Measurements from ENCODE around the gene OVAAL.

OVAAL gene

DNA sequence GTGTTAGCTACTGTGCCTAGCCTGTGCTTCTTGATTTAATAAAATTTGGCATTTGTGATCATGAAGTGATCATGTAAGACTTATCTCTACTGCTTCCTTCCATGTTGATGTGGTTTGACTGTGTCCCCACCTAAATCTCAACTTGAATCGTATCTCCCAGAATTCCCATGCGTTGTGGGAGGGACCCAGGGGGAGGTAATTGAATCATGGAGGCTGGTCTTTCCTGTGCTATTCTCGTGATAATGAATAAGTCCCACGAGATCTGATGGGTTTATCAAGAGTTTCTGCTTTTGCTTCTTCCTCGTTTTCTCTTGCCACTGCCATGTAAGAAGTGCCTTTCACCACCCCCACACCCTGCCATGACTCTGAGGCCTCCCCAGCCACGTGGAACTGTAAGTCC, at the start of gene OVAAL:
Gene OVAAL (plus strand): TSS at position 301 of the 400 bp plus-strand sequence.
- no peak for DNase-seq (ENCODE audit: low read depth in 2 of 2)

DNA sequence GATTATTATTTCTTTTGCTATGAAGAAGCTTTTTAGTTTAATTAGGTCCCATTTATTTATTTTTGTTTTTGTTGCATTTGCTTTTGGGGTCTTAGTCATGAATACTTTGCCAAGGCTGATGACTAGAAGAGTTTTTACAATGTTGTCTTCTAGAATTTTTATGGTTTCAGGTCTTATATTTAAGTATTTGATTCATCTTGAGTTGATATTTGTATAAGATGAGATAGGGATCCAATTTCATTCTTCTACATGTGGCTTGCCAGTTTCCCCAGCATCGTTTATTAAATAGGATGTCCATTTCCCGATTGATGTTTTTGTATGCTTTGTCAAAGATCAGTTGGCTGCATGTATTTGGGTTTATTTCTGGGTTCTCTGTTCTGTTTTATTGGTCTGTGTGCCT, 47.9 kb upstream of the OVAAL start:
- DNase-seq (ENCODE audit: low read depth in 2 of 2) = no peak

DNA sequence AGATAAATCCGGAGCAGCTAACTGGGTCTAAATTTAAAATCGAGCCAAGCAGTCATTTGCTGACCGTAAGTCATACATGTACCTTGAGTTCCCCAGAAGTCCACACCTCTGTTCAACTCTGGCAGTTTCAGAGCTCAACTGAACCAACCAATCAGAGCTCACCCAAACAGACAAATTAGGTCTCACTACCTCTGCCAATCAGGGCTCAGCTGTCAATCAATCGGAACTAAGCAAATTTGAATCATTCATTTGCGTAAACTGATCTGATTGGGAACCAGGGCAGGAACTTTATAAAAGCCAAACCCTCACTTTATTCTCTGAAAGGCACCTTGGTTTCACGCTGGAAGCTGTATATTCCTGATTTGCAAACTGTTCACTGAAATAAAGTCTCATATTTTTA, 45.2 kb upstream of the OVAAL start:
- DNase-seq (ENCODE audit: low read depth in 2 of 2) = no peak

DNA sequence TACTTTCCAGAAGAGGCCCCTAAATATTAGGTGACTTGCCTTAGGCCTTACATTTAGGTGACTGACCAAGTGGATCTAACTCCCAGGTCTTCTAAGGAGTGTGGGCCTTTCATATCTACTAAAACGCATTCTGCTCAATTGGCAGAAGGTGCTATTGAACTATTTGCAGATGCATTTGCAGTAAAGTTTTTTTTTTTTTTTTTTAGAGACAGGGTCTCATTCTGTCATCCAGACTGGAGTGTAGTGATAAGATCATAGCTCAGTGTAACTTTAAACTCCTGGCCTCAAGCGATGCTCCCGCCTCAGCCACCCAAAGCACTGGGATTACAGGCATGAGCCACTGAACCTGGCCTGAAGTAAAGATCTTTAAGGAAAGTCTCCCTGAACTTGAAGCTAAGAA, 43.4 kb upstream of the OVAAL start:
- no peak for DNase-seq (ENCODE audit: low read depth in 2 of 2)

DNA sequence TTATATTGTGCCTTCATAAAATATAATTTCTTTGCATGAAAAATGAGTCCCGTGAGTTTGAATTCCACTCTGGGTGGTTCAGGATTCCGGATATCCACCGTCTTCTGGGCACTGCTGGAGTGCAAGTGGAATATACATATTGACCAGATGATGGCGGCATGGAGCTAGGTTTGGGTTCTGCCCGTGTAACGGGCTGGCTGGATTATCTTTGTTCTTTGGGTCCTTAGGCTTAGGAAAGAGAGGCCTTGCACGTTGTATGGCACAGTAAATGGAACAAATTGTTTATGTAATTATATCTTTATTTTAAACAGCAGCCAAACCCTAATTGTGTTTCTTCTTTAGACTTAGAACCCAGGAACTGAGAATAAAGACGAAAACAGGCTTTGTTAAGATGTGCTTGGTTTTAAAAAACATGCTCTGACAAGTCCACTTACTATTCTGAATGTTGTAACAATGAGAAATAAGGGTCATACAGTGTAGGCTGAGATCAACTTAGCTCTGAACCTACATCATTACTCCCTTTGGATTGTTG, 42.8 kb upstream of the OVAAL start:
- peak in 1 of 2 donors; percentile 23 for DNase-seq (ENCODE audit: low read depth in 2 of 2)

DNA sequence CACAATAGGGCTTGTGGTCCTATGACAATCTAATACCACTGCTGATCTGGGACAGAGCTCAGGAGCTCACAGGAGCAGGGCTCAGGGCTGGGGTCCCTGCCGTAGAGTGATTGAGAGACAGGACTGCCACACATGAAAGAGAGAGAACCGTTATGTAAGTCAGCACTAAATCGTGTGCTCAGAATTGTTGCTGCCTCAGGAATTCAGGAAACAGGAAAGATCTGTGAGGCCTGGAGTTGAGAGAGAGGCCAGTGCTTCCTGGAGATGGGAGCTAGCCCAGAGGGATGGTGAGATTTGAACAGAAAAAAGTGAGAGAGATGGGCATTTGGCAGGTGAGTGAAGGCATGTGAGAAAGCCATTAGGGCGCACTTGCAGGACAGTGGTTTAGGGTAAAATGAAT, 38.9 kb upstream of the OVAAL start:
- no peak for DNase-seq (ENCODE audit: low read depth in 2 of 2)

DNA sequence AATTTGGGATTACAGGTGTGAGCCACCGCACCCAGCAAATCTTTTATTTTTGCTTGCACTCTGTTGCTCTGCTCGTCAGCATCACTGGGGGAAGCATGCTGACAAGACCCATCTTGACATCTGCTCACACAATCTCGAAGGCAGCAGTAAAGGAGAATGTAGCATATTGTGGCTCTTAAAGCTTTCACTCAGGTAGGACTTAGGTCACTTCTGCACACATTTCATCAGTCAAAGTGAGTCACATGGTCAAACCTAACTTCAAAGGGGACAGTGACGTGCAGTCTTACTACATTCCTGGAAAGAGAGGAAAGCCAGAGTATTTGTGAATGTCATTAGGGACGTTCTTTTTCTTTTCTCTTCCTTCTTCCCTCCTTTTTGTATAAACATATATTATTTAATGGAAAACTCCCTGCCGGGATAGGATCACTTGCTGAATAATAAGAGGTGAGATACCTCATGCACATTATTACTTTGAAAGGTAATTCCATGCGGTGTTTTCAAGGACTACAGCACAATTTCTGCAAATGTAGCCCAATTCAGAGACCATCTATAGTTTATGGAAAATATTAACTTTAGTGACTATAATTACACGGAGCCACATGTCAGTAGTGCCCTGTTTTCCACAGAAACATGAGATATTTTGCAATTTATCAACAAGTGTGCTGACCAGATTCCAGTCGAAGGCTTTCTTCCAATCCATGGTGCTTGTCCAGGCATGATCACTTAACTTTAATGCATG, 37.1 kb upstream of the OVAAL start:
- no peak for DNase-seq (ENCODE audit: low read depth in 2 of 2)

DNA sequence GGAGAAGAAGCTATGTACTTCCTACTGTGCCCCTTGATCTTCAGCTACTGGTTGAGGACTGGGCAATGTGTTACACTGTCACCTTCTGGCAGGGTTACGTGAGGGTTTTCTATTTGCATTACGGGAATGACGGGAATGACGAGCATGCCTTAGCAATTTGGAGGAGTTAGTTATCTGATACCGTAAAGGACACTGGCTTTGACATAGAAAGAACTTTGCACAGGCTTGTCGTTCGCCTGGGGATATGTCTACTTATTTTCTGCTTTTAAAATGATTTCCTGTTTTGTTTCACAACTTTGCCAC, 36.6 kb upstream of the OVAAL start:
- no peak for DNase-seq (ENCODE audit: low read depth in 2 of 2)

DNA sequence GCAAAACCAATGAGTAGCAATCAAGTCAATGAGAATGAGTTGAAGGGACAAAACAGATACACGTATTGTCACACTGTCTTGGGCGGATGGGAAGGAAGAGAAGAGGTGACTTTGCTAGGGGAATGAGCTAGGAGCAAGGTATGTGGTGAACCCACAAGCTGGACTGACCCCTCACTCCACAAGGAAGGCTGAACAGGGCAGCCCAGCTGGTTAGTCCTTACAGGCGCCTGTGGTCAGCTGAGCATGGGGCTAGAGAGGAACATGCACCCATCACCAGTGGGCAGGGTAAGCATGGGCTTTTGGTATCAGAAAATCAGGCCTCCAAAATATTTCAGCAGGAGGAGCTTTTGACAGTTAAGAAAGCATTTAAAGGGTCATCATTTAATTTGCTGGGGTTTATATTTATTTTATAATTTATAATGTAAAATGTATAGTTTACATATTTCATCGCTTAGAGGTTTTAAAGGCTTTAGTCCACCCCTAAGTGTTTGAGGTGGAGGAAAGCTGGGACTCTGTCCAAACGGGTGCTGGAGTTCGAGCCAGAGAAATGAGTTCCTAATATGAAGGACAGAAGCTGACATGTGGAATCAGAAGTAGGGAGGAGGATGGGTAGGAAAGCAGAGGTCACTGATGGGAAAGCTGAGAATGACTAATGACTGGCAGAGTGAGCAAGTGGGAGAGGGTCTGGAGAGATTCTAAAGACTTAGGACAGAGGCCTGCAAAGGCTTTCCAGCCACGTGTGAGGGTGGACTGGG, 34.4 kb upstream of the OVAAL start:
- DNase-seq (ENCODE audit: low read depth in 2 of 2) = no peak

DNA sequence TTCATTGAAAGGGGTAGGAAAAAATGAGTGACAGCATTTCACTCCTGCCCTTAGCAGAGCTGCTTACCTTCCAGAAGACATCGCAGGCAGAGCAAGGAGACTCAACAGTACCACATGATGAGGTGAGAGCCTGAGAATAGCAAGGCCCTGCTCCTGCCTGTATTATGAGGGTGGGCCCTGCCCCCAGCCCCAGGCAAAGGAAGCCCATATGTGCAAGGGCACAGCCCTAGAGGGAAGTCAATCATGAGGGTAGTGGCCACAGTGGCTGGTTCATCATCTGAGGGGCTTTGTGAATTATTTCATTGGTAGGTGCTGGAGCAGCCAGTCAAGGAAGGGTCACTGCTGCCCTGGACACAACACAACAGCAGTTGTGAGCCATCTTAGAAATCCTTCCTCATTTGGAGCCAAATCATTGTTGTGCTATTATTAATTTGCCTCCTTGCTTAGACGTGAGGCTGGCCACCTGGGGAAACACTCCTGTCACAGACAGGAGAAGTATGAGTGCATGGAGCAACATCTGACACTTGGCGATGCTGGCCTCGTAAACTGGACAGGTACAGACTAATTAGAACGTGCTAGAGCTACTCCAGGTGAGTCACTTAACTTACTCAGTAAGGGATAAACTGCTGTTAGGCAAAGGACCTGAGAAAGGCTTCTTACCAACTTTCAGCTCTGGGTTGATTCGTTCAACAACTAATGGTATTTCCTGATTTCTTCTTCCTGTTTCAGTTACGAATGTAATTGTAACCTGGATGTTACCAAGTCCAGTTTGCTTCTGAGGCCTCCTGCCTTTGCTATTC, 33.6 kb upstream of the OVAAL start:
- no peak for DNase-seq (ENCODE audit: low read depth in 2 of 2)

DNA sequence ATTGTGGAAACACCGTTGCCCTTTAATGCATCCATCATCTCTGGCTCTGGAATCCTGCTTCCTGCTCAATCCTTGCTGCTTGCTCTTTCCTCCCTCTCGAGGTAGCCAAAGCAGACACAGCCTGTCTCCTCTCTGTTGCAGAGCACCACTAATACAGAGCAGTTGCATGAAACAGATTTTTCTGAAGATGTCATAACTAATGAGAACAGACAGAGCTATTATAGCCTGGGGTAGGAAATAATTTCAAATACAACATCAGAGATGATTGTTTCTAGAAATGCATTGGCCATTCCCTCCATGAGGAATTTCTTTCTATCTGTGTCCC, 33.1 kb upstream of the OVAAL start:
- no peak for DNase-seq (ENCODE audit: low read depth in 2 of 2)

DNA sequence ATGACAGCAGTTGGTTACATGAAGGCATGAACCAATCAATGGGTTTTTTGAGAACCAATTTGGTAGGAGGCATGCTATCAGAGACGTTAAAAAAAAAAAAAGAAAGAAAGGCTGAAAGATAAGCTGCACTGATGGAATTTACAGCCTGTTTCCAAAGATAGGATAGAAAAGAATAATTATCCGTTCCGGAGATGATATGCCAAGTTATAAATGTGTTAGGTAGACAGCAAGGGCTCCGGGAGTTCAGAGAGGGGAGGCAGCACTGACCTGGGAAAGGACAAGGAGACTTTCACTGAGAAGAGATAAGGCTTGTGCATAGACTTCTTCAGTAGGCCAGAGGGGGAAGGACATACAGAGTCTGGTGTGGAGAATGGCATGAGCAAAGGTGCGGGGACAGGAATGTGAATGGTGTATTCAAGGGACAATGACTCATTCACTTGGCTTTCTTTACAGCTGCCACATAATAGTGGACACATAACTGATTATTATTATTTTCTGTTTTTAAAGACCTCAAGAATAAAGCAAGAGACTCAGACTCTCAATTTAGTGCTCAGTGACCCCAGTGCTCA, 31.6 kb upstream of the OVAAL start:
- DNase-seq (ENCODE audit: low read depth in 2 of 2) = no peak

DNA sequence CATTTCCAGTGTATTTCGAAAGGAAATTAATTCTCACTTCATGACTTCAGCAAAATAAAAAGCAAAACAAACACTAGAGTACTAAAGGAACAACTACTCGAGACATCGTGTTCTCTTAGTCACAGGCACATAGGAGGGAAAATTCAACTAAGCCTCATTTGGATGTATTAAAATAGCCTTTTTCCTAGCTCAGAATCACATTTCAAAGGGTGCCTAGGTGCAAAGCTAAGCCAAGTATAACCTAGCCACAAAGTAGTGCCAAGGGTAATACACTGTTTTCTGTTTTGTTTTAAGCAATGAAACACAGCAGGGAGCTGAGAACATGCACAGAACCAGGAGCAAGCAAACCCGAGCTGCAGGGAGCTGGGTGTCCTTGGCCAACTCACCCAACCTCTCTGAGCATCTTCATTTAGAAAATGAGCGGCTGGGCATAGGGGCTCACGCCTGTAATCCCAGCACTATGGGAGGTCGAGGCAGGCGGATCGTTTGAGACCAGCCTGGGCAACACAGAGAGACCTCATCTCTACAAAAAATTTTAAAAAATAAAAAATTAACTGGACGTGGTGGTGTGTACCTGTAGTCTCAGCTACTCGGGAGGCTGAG, 29.8 kb upstream of the OVAAL start:
- DNase-seq (ENCODE audit: low read depth in 2 of 2) = no peak

DNA sequence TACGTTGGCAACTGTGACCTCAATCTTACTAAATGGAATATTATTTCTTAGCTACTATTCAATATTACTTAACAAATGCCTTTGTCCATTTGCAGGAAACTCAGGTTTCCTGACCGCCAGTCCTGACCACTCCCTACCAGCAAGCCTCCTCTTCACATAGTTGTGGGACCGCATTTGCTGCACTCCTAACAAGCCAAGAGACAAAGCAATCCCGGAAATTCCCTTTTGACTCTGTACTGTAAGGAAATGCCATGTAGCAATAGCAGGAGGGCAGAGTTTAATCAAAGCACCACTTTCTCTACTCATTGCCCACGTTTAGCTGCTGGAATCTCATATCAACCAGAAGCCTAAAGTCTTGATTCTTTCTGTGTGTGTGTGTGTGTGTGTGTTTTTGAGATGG, 28.3 kb upstream of the OVAAL start:
- no peak for DNase-seq (ENCODE audit: low read depth in 2 of 2)

DNA sequence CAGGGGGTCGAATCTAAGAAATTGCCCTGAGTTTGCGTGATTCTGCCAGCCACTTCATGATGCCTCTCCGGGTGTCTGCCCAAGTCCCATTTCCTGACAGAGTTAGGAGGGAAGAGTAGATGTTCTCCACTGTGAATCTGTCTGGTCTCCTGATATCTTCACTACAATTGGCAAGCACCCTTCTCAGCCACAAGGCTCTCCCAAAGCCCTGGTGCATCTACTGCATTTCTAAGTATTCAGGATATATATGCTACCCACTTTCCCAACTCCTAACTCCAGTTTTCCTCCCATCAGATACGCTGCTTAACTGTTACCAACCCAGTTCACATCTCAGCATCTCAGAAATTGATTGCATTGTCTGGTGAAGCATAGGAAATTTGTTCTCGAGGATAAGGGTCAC, 25.9 kb upstream of the OVAAL start:
- DNase-seq (ENCODE audit: low read depth in 2 of 2) = no peak

DNA sequence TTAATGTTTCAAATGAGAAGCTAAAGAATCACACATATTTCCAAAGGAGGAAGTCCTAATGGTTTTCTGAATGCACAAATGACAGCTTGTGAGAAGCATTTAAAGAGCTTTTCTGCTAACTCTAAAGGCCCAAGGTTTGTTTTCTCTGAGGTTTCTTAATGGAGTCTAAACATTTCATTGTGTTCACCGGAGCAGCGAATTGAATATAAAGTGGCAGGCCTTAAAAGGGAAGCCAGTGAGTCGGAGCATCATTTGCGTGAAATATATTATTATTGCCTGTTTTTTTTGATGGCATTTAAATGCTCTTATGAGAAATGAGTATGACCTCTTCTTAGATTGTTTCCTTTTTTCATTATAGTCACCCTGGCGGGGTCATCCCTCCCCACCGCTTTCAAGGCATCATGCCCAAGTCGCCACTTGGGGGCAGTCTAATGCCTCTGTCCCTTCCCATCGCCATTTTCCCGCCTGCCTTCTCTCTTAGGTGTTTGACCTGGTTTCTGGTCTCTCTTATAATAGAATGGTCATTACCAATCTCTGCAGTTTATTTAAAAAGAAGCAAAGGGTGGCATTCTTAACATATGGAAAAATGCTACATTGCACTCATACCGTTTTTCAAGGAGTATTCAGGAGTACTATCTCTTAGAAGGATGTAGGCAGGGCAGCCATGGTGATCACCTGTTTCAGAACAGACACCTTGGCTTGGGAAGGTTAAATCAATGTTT, 25.3 kb upstream of the OVAAL start:
- DNase-seq (ENCODE audit: low read depth in 2 of 2) = peak; percentile 14 to 19

DNA sequence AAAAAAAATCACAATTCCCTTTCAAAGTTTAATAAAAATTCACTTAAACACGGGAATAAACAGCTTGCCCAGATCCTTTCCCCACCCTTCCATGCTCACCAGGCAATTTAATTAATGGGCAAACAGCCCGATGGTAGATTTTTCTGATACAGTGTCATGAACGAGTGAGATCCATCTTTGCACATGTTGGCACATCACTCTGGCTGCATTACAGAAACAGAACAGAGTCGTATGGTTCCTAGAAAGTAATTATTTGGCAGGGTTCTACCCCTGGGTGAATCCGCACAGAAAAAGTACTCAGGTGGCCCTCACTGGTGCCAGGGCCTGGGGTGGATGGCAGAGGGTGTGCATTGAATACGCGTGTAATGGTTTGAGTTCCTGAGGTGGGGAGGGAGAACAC, 24.6 kb upstream of the OVAAL start:
- no peak for DNase-seq (ENCODE audit: low read depth in 2 of 2)

DNA sequence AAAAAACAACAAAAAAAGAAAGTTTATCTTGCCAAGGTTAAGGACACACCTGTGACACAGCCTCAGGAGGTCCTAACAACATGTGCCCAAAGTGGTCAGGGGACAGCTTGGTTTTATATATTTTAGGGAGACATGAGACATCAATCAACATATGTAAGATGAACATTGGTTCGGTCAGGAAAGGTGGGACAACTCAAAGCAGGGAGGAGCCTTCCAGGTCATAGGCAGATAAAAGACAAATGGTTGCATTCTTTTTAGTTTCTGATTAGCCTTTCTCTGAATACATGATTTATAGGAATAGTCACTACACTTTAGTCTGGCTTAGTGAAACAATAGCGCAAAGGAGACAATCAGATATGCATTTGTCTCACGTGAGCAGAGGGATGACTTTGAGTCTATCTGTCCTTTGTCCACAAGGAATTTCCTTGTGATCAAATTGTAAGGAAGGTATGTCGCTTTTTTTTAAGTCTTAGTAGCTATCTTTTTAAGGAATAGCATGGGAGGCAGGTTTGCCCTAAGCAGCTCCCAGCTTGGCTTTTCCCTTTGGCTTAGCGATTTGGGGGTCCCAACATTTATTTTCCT, 23.3 kb upstream of the OVAAL start:
- no peak for DNase-seq (ENCODE audit: low read depth in 2 of 2)

DNA sequence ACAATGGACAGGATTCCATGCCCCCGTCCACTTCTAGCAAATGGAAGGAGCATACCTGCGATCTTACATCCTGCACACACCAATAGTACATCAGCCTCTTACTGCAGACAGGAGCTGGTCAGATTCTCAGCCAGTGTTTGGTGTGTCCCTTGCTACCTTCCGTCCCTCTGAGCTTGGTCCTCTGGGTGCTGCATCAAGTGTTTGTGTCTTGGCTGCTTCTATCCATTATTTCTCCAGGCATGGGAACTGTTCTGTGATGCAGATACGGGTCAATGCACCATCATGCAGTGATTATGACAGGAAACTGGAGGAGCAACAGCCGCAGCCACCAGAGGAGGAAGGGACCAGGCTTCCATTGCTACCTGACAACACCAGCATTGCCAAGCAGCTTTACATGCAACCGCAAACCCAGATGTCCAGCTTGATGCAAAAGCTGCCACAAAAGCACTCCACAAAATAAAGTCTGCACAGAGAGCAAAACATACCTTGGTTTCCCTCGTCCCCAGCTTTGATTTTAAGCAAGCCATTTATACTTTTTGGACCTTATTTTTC, 21.9 kb upstream of the OVAAL start:
- no peak for DNase-seq (ENCODE audit: low read depth in 2 of 2)

DNA sequence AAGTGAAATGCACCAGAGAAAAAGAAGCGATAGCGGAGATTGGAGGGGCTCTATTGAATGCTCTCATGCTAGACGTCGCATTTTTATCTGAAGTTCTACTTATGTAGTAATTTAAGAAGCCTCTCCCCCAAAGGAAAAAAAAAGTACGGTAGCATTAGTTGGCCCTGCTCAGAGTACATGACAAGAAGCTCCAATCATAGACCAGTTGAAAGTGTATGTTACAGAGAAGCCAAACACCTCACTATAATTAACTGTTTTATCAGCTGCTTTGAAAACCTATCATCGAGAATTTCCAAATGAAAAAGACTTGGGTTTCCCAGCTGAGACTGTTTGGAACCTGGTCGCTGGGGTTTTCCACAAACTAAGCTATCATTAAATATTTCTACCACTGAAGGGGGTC, 19.6 kb upstream of the OVAAL start:
- no peak for DNase-seq (ENCODE audit: low read depth in 2 of 2)
